GM23338 (cell line): ENCODE data around the gene FBXL5. TPM values are rescaled to one million over a fixed set of nuclear protein-coding genes. Genes with fewer than 3 reads are reported as not detected.

Experiments
- ATAC-seq: fragments of 200-7000 bp; cut with Tn5 transposase; 3 replicates; pipeline ENCODE4 v1.9.1; 2020
- DNase-seq: peaks from one replicate; pipeline ENCODE4 v3.0.0-alpha.2; 2015; ENCODE audit warnings: low spot score
- H2AFZ ChIP-seq: fragments of 200-600 bp; sonication (generic); 2 replicates; pipeline ENCODE4 v1.8.0; 2016; ENCODE audit warnings: antibody characterized with exemption, mild to moderate bottlenecking, moderate library complexity
- H3F3A ChIP-seq: fragments of 200-600 bp; sonication (generic); replicated peaks from 2 replicates; pipeline ENCODE4 v1.8.0; 2017; ENCODE audit warnings: antibody characterized with exemption, mixed run types, low read depth
- H3K27ac ChIP-seq: fragments of 200-600 bp; sonication (generic); 2 replicates; pipeline ENCODE4 v1.6.1; 2016; ENCODE audit warnings: low read depth
- H3K27me3 ChIP-seq: fragments of 200-600 bp; sonication (generic); 2 replicates; pipeline ENCODE4 v1.8.0; 2016; ENCODE audit warnings: mild to moderate bottlenecking, mixed run types, moderate library complexity; ENCODE audit not compliant: insufficient read depth
- H3K36me3 ChIP-seq: fragments of 200-600 bp; sonication (generic); 2 replicates; pipeline ENCODE4 v1.8.0; 2016; ENCODE audit warnings: mild to moderate bottlenecking; ENCODE audit not compliant: insufficient read depth
- H3K4me1 ChIP-seq: fragments of 200-600 bp; sonication (generic); 2 replicates; pipeline ENCODE4 v1.8.0; 2016; ENCODE audit warnings: mild to moderate bottlenecking, moderate library complexity; ENCODE audit not compliant: insufficient read depth
- H3K4me2 ChIP-seq: fragments of 200-600 bp; sonication (generic); 2 replicates; pipeline ENCODE4 v1.7.1; 2017; ENCODE audit warnings: mixed run types
- H3K4me3 ChIP-seq: fragments of 200-600 bp; sonication (generic); 2 replicates; pipeline ENCODE4 v1.6.1; 2016; ENCODE audit warnings: mixed run types
- H3K79me2 ChIP-seq: fragments of 200-600 bp; sonication (generic); replicated peaks from 2 replicates; pipeline ENCODE4 v1.8.0; 2017; ENCODE audit warnings: mild to moderate bottlenecking; ENCODE audit not compliant: insufficient read depth
- H3K9me2 ChIP-seq: fragments of 200-600 bp; sonication (generic); 2 replicates; pipeline ENCODE4 v1.8.0; 2017; ENCODE audit not compliant: insufficient read depth
- H4K20me1 ChIP-seq: fragments of 200-600 bp; sonication (generic); replicated peaks from 2 replicates; pipeline ENCODE4 v1.8.0; 2017; ENCODE audit warnings: mild to moderate bottlenecking; ENCODE audit not compliant: insufficient read depth
- H3K27ac Mint-ChIP-seq: 2 replicates; pipeline ENCODE4 v1.8.0; 2020; ENCODE audit warnings: inconsistent platforms, mild to moderate bottlenecking, moderate library complexity, mixed read lengths
- H3K27me3 Mint-ChIP-seq: 3 replicates; pipeline ENCODE4 v1.8.0; 2022; ENCODE audit warnings: low read depth, mild to moderate bottlenecking, moderate library complexity, mixed read lengths, inconsistent platforms; ENCODE audit not compliant: insufficient read depth, poor library complexity
- H3K36me3 Mint-ChIP-seq: 3 replicates; pipeline ENCODE4 v1.8.0; 2021; ENCODE audit warnings: low read depth, mild to moderate bottlenecking, inconsistent platforms, moderate library complexity, mixed read lengths
- H3K4me1 Mint-ChIP-seq: 3 replicates; pipeline ENCODE4 v1.8.0; 2020; ENCODE audit warnings: mild to moderate bottlenecking, inconsistent platforms, mixed read lengths
- H3K4me3 Mint-ChIP-seq: 3 replicates; pipeline ENCODE4 v1.8.0; 2021; ENCODE audit warnings: moderate library complexity, mild to moderate bottlenecking, inconsistent platforms, mixed read lengths
- H3K9me3 Mint-ChIP-seq: 3 replicates; pipeline ENCODE4 v1.8.0; 2020; ENCODE audit warnings: moderate library complexity, mild to moderate bottlenecking, inconsistent platforms, mixed read lengths
- ETS1 ChIP-seq: IDR thresholded peaks from 2 replicates; pipeline ENCODE4 v1.6.1; 2016; ENCODE audit warnings: antibody characterized with exemption
- EZH2 ChIP-seq: fragments of 200-600 bp; sonication (generic); IDR thresholded peaks from one replicate; pipeline ENCODE4 v1.8.0; 2017; ENCODE audit warnings: antibody characterized with exemption, mild to moderate bottlenecking, low read depth; ENCODE audit not compliant: unreplicated experiment
- EZH2phosphoT487 ChIP-seq: fragments of 200-600 bp; sonication (generic); IDR thresholded peaks from one replicate; pipeline ENCODE4 v1.8.1; 2018; ENCODE audit warnings: antibody characterized with exemption; ENCODE audit not compliant: unreplicated experiment
- NANOG ChIP-seq: IDR thresholded peaks from 2 replicates; pipeline ENCODE4 v1.6.1; 2016; ENCODE audit warnings: antibody characterized with exemption, borderline replicate concordance
- REST ChIP-seq: IDR thresholded peaks from one replicate; pipeline ENCODE4 v1.6.1; 2018; ENCODE audit warnings: antibody characterized with exemption; ENCODE audit not compliant: unreplicated experiment
- STAT1 ChIP-seq: IDR thresholded peaks from one replicate; pipeline ENCODE4 v1.6.1; 2016; ENCODE audit warnings: antibody characterized with exemption; ENCODE audit not compliant: unreplicated experiment
- ZNF114 ChIP-seq: fragments of 250-450 bp; sonication (Bioruptor Pico); IDR thresholded peaks from 2 replicates; pipeline ENCODE4 v1.5.0; 2020; ENCODE audit warnings: mild to moderate bottlenecking, moderate library complexity
- polyA plus RNA-seq: library from polyadenylated mRNA; unstranded; fragments of >200 nt; fragmentation: Nextera tagmentation; extraction: Ambion mirVana; gene quantifications from 2 replicates; pipeline ENCODE4 v1.2.1, GENCODE V29; 2016
- total RNA-seq: library from RNA; depleted of rRNA; stranded (reverse); fragments of >200 nt; shearing (Covaris generic); gene quantifications from 2 replicates; pipeline ENCODE4 v1.2.3, GENCODE V29; 2014

The FBXL5 gene
- total and polyA plus RNA-seq, 2 experiments from 2014 or later, result 55.7 to 81.9 TPM

- TF ChIP-seq REST, result no peak
- no peak for TF ChIP-seq ZNF114 (CRISPR knock-in tag)
- no peak for TF ChIP-seq NANOG
- no peak for TF ChIP-seq EZH2phosphoT487
- TF ChIP-seq EZH2, result no peak
Measured at GRCh38 chr4:15659768-15660570, 4.8 kb upstream of the FBXL5 start (continued).

- ATAC-seq (no peak), DNase-seq (no peak)
- H3K9me3 Mint-ChIP-seq, result no peaks in the 10 kb centered on the region
- no peak overlapping the region for H3K4me3 Mint-ChIP-seq
- H3K27ac Mint-ChIP-seq, result no peak overlapping the region
- H3K4me3 ChIP-seq, result no peak overlapping the region
- peaks cover 18% of the 10 kb centered on the region; the same call in 2 of the 3 replicates for H3K4me1 Mint-ChIP-seq
- no peak overlapping the region for H3K4me2 ChIP-seq
- H4K20me1 ChIP-seq, result no peaks in the 10 kb centered on the region
- TF ChIP-seq ETS1 (no peak), STAT1 (no peak)
- H3K4me1 ChIP-seq, result peaks cover 8% of the 10 kb centered on the region; the same call in 1 of the 2 replicates
- H3K36me3 Mint-ChIP-seq, result peaks cover 3% of the 10 kb centered on the region; the same call in 2 of the 3 replicates
- H3K27me3 ChIP-seq, result no peaks in the 10 kb centered on the region
- H3K79me2 ChIP-seq, result 0 out of 2 replicates have a peak, but pooled peaks cover 6% of the 10 kb centered on the region
- no peaks in the 10 kb centered on the region for H3F3A ChIP-seq
- peaks cover 7% of the 10 kb centered on the region; the same call in 1 of the 2 replicates for H3K36me3 ChIP-seq
- peaks cover 19% of the 10 kb centered on the region for H3K27me3 Mint-ChIP-seq
- no peak overlapping the region for H2AFZ ChIP-seq
- no peak overlapping the region for H3K27ac ChIP-seq
- H3K9me2 ChIP-seq, result no peaks in the 10 kb centered on the region
Measured at GRCh38 chr4:15658781-15659180, 3.6 kb upstream of the FBXL5 start.
